B cell (primary cell): ENCODE results near the gene THADA.

Source experiments
- CTCF ChIP-seq: fragments of 200-600 bp; IDR thresholded peaks from one replicate; pipeline ENCODE4 v1.8.0; 2022; ENCODE audit warnings: antibody characterized with exemption, mild to moderate bottlenecking
- EZH2 ChIP-seq: IDR thresholded peaks from 2 replicates; pipeline ENCODE4 v1.6.1; 2012; ENCODE audit warnings: borderline replicate concordance, low read depth, mild to moderate bottlenecking, moderate library complexity, low read length; ENCODE audit not compliant: insufficient read depth, poor library complexity, severe bottlenecking

GRCh38 chr2:43326101-43326825 is 269.6 kb downstream of the THADA start:
- TF ChIP-seq CTCF = no peak
- TF ChIP-seq EZH2 = no peak
